Glomerular visceral epithelial cell (primary cell): Measurements from ENCODE around the gene BAIAP2L1.
A peak's percentile ranks its signal among the peaks of the same experiment; 100 is the strongest.

Source experiments
- DNase-seq: peaks from one replicate; pipeline ENCODE4 v3.0.0-alpha.2; 2016; ENCODE audit errors: extremely low spot score

The BAIAP2L1 gene

GRCh38 chr7:98280296-98280695, 120.6 kb downstream of the BAIAP2L1 start:
- DNase-seq, result no peak

DNA sequence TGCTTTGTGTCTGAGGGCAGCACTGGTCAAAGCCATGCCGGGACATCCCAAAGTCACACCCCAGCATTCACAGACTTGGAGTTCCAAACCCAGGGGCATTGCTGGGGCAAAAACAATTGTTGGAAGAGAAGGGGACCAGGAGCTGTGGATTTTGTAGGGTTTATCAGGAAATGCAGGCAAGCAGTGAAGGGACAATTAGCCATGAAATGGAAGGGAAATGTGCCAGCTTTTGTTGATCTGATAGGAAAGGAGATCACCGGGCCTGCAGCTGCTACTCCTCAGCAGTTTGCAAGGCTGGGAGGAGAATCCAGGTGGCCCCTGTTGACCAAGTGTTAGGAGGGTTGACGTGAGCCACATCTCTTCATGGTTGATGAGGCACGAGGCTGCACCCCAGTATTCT, 122.0 kb downstream of the BAIAP2L1 start:
- DNase-seq, result no peak

GRCh38 chr7:98278408-98278807, 122.5 kb downstream of the BAIAP2L1 start:
- no peak for DNase-seq

DNA sequence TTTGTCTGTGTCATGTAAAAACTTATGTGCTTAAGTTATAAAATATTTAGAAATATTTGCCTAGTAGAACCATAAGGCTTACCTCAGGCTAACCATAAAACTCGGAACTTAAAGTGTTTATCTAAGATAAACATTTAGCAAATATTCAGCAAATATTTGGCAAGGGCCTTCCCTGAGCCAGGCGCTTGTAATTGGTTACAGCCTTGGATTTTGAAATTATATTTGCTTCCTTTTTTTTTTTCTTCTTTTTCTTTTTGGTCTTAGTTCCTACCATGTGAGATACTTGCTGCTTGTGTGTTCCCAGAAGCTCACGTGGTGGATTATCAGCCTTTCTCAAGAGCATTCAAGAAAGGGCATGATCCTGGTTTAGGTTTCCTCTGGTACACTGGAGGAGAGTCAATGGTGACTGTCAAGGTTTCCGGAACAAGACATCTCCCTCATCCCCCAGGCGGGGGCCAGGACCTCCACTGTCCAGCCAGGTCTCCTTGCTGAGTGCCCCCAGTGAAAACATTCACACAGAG, 124.6 kb downstream of the BAIAP2L1 start:
- no peak for DNase-seq

DNA sequence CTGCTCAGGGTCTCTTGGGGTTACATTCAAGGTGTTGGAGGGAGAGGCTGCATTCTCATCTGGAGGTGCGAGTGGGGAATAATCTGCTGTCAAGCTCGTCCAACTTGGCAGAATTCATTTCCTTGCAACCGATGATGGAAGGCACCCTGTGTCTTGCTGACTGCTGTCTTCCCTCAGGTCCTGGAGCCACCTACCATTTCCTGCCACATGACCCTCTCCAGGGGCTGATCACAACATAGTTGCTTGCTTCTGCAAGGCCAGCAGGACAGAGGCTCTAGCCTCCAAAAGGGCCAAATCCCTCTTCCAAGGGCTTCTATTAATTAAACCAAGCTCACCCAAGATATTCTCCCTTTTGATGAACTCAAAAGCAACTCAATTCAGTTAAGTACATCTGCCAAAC, 133.6 kb downstream of the BAIAP2L1 start:
- DNase-seq, result no peak

- DNase-seq, result no peak
These were observed 134.1 kb downstream of the BAIAP2L1 start for GRCh38 chr7:98266840-98267239.

GRCh38 chr7:98265841-98266271, 135.0 kb downstream of the BAIAP2L1 start:
- DNase-seq, result peak; percentile 51

DNA sequence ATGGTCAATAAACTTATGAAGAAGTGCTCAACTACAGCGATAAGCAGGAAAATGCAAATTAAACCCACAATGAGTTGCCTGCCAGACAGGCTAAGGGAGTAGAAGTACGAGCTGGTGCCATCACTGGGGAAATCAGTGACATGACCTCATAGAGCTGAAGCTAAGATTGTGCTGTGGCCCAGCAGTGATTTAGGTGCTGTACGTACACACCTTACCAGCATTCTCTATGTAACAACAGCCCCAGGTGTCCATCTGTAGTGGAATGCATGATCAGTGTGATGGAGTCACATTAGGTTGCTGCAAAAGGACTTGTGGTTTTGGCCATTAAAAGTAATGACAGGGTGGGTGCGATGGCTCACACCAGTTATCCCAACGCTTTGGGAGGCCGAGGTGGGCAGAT, 143.2 kb downstream of the BAIAP2L1 start:
- DNase-seq, result no peak

DNA sequence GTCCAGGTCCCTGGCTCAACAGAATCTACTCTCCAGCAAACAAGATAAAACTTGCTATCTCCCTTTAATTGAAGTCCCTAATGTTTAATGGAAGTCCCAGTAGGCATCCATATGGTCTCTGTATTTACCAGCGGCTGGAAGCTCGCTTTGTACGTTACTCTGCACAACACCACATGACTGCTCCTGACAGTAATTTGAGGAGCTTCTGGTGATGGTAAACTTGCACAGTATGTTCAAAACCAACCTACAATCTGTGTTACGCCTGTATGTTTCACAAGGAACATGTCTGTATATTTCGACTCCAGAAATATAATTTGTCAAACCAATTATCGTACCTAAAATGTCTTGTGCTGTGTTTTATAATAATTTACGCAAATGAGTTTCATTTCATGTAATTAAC, 144.5 kb downstream of the BAIAP2L1 start:
- DNase-seq, result no peak

GRCh38 chr7:98254951-98255610, 145.8 kb downstream of the BAIAP2L1 start:
- no peak for DNase-seq

DNA sequence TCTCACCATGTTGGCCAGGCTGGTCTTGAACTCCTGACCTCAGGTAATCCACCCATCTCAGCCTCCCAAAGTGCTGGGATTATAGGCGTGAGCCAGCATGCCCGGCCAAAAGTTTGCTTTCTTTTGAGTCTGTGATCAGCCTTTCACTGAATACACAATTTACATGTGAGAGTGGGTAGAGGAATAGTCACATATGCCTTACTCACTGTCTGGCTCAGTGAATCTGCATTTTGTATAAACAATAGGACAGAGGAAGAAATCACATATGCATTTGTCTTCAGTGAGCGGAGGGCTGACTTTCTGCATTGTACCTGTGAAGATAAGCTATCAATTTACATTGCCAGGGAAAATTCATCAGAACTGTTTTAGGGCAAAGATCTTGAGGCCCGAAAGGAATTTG, 146.4 kb downstream of the BAIAP2L1 start:
- DNase-seq, result no peak

DNA sequence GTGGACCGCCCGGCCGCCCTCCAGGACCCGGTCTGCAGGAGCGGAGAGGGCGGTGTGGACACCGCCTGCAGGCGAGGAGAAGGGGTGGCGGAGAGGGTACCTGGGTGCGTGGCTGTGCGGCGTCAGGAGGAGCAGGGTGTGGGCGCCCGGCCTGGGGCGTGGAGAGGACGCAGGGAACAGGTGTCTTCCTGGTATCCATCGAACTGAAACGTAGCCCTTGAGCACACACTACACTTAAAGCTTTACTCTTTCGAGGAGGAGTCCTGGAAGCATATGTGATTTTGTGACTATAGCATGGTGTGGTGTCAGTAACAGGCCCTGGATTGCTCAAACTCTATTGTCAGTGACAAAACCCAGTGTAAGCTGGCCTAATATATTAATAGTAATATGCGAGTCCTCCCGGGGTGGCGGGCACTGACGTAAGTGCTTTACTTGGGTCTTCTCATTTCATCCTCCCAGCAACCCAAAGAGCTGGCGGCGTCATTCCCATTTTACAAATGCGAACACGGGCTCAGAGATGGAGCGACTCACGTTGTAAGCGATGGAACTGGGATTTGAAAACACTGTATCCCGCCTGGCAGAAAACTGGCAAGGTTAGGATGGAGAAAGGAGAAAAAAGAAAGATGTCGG, 148.3 kb downstream of the BAIAP2L1 start:
- DNase-seq, result no peak

DNA sequence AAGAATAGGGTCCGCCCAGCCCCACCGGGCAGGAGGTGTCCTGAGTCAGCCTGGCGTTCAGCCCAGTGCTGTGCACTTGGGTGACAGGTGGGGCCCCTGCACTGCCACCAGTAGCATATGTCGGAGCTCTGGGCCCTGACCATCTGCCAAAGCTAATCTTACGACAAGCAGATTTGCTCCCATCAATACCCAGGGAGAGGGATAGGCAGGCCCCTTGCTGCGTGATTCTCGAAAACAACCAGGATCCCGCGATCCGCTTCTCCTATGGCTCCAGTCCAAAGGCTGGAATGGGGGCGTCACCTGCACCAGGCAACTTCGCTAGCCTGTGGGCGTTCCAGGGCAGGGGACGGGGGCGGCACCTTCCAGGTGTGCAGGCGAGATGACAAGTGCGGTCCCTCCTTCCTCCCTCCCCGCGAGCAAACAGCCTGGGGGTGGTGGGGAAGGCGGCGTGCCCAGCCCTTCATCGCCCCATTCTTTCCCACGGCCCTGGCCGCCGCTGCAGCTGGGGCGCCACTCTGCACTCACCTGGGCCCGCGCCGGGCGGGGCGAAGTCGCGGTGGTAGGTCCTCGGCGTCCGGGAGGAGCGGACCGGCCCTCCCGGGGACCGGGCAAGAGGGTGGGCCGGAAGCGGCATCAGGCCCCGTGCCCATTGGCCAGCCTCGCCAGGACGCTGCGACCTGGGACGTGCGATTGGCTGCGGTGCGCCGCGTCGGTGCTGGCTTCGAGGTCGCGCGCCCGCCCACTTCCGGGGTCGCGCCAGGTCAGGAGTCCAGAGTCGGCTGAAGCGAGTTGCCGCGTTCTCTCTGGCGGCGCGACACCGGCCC, 149.1 kb downstream of the BAIAP2L1 start, which contains the start of gene TECPR1:
TECPR1 (minus strand) TSS at position 632 of the 824 bp plus-strand sequence. CDS start 6,086 bp downstream, outside the sequence.
- peak; percentile 86 for DNase-seq

DNA sequence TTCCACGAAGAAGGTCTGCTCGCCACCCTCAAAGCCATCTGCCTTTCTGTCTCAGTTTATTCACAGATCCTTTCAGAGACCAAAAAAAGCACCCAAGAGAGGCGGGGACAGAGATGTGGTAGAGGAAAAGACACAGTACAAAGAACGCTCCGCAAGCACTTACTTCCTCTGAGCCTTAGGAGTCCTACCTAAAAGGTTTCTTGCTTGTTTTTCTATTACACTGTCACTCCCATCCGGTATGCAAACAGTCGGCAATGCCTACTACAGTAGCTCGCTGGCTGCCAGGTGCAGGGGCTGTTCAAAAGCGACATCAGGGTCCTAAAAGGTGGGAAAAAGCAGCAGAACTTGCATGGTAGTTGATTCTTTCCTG, 149.7 kb downstream of the BAIAP2L1 start:
- DNase-seq, result no peak

GRCh38 chr7:98250789-98251188, 150.1 kb downstream of the BAIAP2L1 start:
- DNase-seq, result no peak

- DNase-seq, result no peak
These were observed 151.8 kb downstream of the BAIAP2L1 start for GRCh38 chr7:98249106-98249505.

- DNase-seq, result no peak
These were observed 152.7 kb downstream of the BAIAP2L1 start for GRCh38 chr7:98248156-98248555.

DNA sequence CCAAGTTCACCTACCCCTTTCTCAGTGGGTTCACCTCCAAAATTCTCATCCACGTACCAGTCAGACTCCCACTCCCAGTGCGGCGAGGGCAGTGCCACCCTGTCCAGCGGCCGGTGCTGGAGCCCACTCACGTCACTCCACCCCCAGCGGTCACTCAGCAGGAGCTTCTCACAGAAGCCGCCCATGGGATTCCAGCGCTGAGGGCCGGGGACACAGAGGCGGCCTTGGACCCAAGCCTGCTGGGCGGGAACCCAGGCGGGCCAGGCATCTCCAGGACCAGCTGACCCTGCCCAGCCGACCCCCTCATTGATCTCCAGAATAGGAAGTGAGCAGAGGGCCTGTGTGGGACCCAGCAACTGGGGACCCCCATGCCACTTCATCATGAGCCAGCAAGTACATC, 156.0 kb downstream of the BAIAP2L1 start:
- DNase-seq, result no peak

DNA sequence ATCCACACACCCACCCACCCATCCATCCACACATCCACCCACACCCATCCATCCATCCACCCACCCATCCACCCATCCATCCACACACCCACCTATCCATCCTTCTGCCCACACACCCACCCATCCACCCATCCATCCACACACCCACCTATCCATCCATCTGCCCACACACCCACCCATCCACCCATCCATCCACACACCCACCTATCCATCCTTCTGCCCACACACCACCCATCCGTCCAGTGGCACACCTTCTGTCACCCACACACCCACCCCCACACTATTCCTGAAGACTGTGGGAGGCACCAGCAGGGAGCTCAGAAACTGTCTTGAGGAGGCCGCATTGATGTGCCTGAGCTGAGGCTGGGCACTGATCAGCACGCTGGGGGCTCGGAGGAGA, 158.0 kb downstream of the BAIAP2L1 start:
- DNase-seq, result no peak

GRCh38 chr7:98242342-98242741, 158.5 kb downstream of the BAIAP2L1 start:
- no peak for DNase-seq

- DNase-seq, result no peak
These were observed 159.1 kb downstream of the BAIAP2L1 start for GRCh38 chr7:98241674-98242241.
